Testis (tissue), 3 donors: ENCODE measurements around the gene RAD23B. TPM values are rescaled to one million over a fixed set of nuclear protein-coding genes. Genes with fewer than 3 reads are reported as not detected.

Experiments
- DNase-seq: peaks from one replicate; pipeline ENCODE4 v3.0.0-alpha.2; 2019
- H3K27ac ChIP-seq, 2 donors: fragments of 200-600 bp; sonication (generic); one replicate each; pipeline ENCODE4 v1.5.1; 2019
- H3K27me3 ChIP-seq: fragments of 200-600 bp; sonication (generic); one replicate; pipeline ENCODE4 v1.5.1; 2019
- H3K36me3 ChIP-seq: fragments of 200-600 bp; sonication (generic); one replicate; pipeline ENCODE4 v1.5.1; 2017; ENCODE audit warnings: low read depth; ENCODE audit errors: missing control alignments
- H3K4me1 ChIP-seq: fragments of 200-600 bp; sonication (generic); one replicate; pipeline ENCODE4 v1.5.1; 2019
- H3K4me3 ChIP-seq, 2 donors: fragments of 200-600 bp; sonication (generic); one replicate each; pipeline ENCODE4 v1.5.1; 2017 to 2019
- H3K9me3 ChIP-seq: fragments of 200-600 bp; sonication (generic); one replicate; pipeline ENCODE4 v1.5.1; 2017
- CTCF ChIP-seq, 3 experiments: fragments of 450-650 bp in 2 of 3; fragments of 200-600 bp in 1 of 3; sonication (generic) in 1 of 3; IDR thresholded peaks; one replicate each; pipeline ENCODE4 v1.5.1; 2016 to 2019; ENCODE audit warnings: antibody characterized with exemption in 3 of 3, mild to moderate bottlenecking in 2 of 3, moderate library complexity in 1 of 3
- POLR2A ChIP-seq: fragments of 450-650 bp; IDR thresholded peaks from one replicate; pipeline ENCODE4 v1.6.1; 2017; ENCODE audit warnings: antibody characterized with exemption, mild to moderate bottlenecking, moderate library complexity
- WGBS, 2 donors: methylation state at CpG; one replicate each; pipeline ENCODE4 v1.1.5; 2018; 5-methylcytosine and 5-hydroxymethylcytosine counted together
- intact Hi-C: fragments of 100-400 bp; cut with DNase I; formaldehyde crosslinking; loops from one replicate; pipeline ENCODE4 v1.15.1; 2023; ENCODE audit warnings: low total_unique reads
- polyA plus RNA-seq: library from polyadenylated mRNA; stranded (reverse); fragments of 350-450 nt; fragmentation: Illumina TruSeq; extraction: RNeasy Lipid Tissue Mini Kit (QIAGEN cat#74804); gene quantifications from one replicate; pipeline ENCODE4 v1.2.3, GENCODE V29; 2014; ENCODE audit warnings: low read depth, low replicate concordance; ENCODE audit not compliant: insufficient read depth
- total RNA-seq, 2 donors: library from RNA; depleted of rRNA; stranded (reverse); fragments of >200 nt; gene quantifications; one replicate each; pipeline ENCODE4 v1.2.3, GENCODE V29; 2016

Gene RAD23B
- total and polyA plus RNA-seq, 3 donors from 2014 or later: 116 to 199 (median 138) TPM

GRCh38 chr9:107314763-107315162 is 31.7 kb downstream of the RAD23B start:
- no peak for DNase-seq
- no peak overlapping the region for H3K27ac ChIP-seq
- no peak overlapping the region for H3K4me3 ChIP-seq
- no peaks in the 10 kb centered on the region for H3K36me3 ChIP-seq
- no peaks in the 10 kb centered on the region for H3K9me3 ChIP-seq
- WGBS, 2 donors: 95 to 96% methylated on average over 1 of the region's 1 CpG
- peaks cover 8% of the 10 kb centered on the region for H3K4me1 ChIP-seq
- intact Hi-C loops: no loop called here
- TF ChIP-seq CTCF (IDR thresholded peaks at IDR 0.05): no peak
- TF ChIP-seq POLR2A: no peak
- no peaks in the 10 kb centered on the region for H3K27me3 ChIP-seq

- no peaks in the 10 kb centered on the region for H3K9me3 ChIP-seq
- intact Hi-C loops: no loop called here
- H3K4me1 ChIP-seq: peaks cover 8% of the 10 kb centered on the region
- no peak overlapping the region for H3K27ac ChIP-seq
- no peak for DNase-seq
- no peak overlapping the region for H3K4me3 ChIP-seq
- H3K36me3 ChIP-seq: no peaks in the 10 kb centered on the region
- H3K27me3 ChIP-seq: no peaks in the 10 kb centered on the region
- TF ChIP-seq POLR2A: no peak
- 92 to 95% methylated on average over 5 of the region's 5 CpGs for WGBS, 2 donors
Measured at GRCh38 chr9:107316795-107317661, 33.9 kb downstream of the RAD23B start.

DNA sequence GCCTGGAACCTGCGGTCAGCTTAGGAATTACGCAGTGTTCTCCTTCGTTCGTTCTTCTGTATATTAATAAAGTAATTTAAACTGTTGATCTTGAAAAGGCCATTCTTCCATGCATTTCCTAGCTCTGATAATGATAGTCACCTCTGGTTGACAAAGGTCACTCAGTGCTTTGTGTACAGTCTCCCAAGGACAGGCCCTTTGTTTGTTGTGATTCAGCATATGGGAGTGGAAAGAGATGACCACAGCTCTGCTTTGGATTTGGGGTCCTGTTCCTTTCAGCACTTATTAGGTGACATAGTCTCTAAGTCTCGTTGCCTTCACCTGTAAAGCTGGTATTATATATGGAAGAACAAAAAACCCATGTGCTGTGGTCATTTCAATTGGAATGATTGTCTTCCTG is 39.6 kb downstream of the RAD23B start:
- Histone ChIP-seq H3K36me3 (no peaks in the 10 kb centered on the region), H3K27ac (no peak overlapping the region), H3K4me3 (no peak overlapping the region), H3K9me3 (no peaks in the 10 kb centered on the region), H3K27me3 (no peaks in the 10 kb centered on the region), H3K4me1 (peaks cover 7% of the 10 kb centered on the region)
- TF ChIP-seq CTCF (IDR thresholded peaks at IDR 0.05) (no peak), POLR2A (no peak)
- 70 to 71% methylated on average over 5 of the region's 5 CpGs for WGBS, 2 donors
- DNase-seq: no peak
- intact Hi-C loops: no loop called here

DNA sequence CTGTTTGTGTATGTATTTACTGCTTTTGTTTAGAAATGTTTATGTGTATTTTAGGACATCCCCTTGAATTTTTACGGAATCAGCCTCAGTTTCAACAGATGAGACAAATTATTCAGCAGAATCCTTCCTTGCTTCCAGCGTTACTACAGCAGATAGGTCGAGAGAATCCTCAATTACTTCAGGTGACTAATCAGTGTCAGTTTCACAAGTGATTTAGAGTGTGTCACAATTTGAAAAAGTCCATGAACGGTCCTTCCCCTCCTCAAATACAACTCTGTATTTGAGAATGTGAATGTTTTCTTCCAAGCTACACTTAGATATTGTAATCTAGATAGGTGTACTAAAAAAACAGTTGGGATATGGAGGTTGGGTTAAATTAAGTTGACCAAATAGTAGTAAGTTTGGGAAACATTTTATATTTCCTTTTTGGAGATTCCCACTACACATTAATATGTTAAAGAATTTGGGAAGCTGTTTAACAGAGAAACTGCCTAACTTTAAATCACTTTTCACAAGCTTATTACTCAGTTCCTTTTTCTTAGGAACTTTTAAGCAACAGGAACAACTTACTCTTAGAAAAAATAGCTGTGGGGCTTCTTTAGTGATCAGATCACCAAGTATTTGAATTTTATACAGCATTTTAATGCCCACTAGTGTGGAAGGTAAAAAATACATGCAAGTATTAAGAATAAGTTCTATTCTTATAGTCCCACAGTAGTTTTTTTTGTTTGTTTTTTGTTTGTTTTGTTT is 40.9 kb downstream of the RAD23B start:
- H3K27ac ChIP-seq: no peak overlapping the region
- no peak overlapping the region for H3K4me3 ChIP-seq
- 86% methylated on average over 4 of the region's 4 CpGs for WGBS, 2 donors
- no peaks in the 10 kb centered on the region for H3K9me3 ChIP-seq
- H3K27me3 ChIP-seq: no peaks in the 10 kb centered on the region
- DNase-seq: no peak
- H3K36me3 ChIP-seq: no peaks in the 10 kb centered on the region
- intact Hi-C loops: no loop called here
- H3K4me1 ChIP-seq: peaks cover 5% of the 10 kb centered on the region
- TF ChIP-seq POLR2A (no peak), CTCF (IDR thresholded peaks at IDR 0.05) (no peak)

DNA sequence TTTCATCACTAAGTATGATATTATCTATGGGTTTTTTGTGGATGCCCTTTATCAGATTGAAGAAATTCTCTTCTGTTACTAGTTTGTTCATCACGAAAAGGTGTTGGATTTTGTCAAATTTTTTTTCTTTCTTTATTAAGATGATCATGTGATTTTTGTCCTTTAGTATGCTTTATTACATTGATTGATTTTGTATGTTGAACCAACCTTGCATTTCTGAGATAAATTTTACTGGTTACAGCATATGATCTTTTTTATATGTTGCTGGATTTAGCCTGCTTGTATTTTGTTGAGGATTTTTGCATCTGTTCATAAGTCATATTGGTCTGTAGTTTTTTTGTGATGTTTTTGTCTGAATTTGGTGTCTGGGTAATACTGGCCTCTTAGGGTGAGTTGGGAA is 42.8 kb downstream of the RAD23B start:
- 97 to 100% methylated on average over 1 of the region's 1 CpG for WGBS, 2 donors

More for the DNA sequence above, 42.8 kb downstream of the RAD23B start:
- H3K27me3 ChIP-seq: no peaks in the 10 kb centered on the region
- no peaks in the 10 kb centered on the region for H3K9me3 ChIP-seq
- intact Hi-C loops: no loop called here
- no peak overlapping the region for H3K4me3 ChIP-seq
- no peaks in the 10 kb centered on the region for H3K36me3 ChIP-seq
- H3K27ac ChIP-seq: no peak overlapping the region
- DNase-seq: no peak
- peaks cover 5% of the 10 kb centered on the region for H3K4me1 ChIP-seq
- TF ChIP-seq POLR2A: no peak
- TF ChIP-seq CTCF (IDR thresholded peaks at IDR 0.05): no peak
